NCI-H128 (cell line): Measurements from ENCODE around the gene CCL21.
A peak's percentile ranks its signal among the peaks of the same experiment; 100 is the strongest.

Source experiments
- DNase-seq: peaks from one replicate; lab custom pipeline; 2025; ENCODE audit not compliant: unreplicated experiment; lab: John Stamatoyannopoulos, UW

Gene CCL21

GRCh38 chr9:34675048-34675714 is 34.8 kb downstream of the CCL21 start:
- DNase-seq = peak; percentile 23

GRCh38 chr9:34674440-34674839 is 35.5 kb downstream of the CCL21 start:
- DNase-seq = no peak

- no peak for DNase-seq
These were observed 38.6 kb downstream of the CCL21 start for GRCh38 chr9:34671307-34671706.

- DNase-seq = no peak
These were observed 40.0 kb downstream of the CCL21 start for GRCh38 chr9:34669809-34670562.

GRCh38 chr9:34665381-34666250 is 44.3 kb downstream of the CCL21 start:
- DNase-seq = peak; percentile 91

- no peak for DNase-seq
These were observed 44.9 kb downstream of the CCL21 start for GRCh38 chr9:34665067-34665380.

- no peak for DNase-seq
These were observed 45.5 kb downstream of the CCL21 start for GRCh38 chr9:34664281-34665066.

- no peak for DNase-seq
These were observed 46.7 kb downstream of the CCL21 start for GRCh38 chr9:34663303-34663605.

GRCh38 chr9:34662526-34663302 is 47.2 kb downstream of the CCL21 start, which contains the start of gene CCL27:
TSS of gene CCL27 (minus strand) at chr9:34662657. CDS start at chr9:34662633, 24 bp downstream.
- DNase-seq = no peak

- DNase-seq = no peak
These were observed 50.2 kb downstream of the CCL21 start for GRCh38 chr9:34659592-34660253.
